ENCODE data around the gene EFCAB9.
"Not testable (repeated sequence)": the region's sequence is repeated elsewhere in the genome, so short reads cannot be mapped to it uniquely, and the experiment has no call there.

Gene EFCAB9

GRCh38 chr5:172188893-172189692 is 4.9 kb upstream of the EFCAB9 start:
- no peak for DNase-seq

- no peak for DNase-seq
Measured at GRCh38 chr5:172189693-172190296, 4.2 kb upstream of the EFCAB9 start.

GRCh38 chr5:172194985-172195774 is 1.2 kb downstream of the EFCAB9 start:
- DNase-seq = no peak

- not testable (repeated sequence) for DNase-seq
Measured at GRCh38 chr5:172197775-172198174, 3.8 kb downstream of the EFCAB9 start.

GRCh38 chr5:172199446-172199845 is 5.5 kb downstream of the EFCAB9 start:
- DNase-seq = no peak

GRCh38 chr5:172200476-172200875 is 6.5 kb downstream of the EFCAB9 start:
- DNase-seq = no peak

GRCh38 chr5:172205984-172206383 is 12.0 kb downstream of the EFCAB9 start:
- DNase-seq = peak; percentile 59

- DNase-seq = no peak
Measured at GRCh38 chr5:172207511-172207910, 13.5 kb downstream of the EFCAB9 start.

GRCh38 chr5:172209714-172210113 is 15.7 kb downstream of the EFCAB9 start:
- DNase-seq = no peak

- no peak for DNase-seq
Measured at GRCh38 chr5:172211676-172212075, 17.7 kb downstream of the EFCAB9 start.

GRCh38 chr5:172213126-172213525 is 19.2 kb downstream of the EFCAB9 start:
- no peak for DNase-seq

- DNase-seq = no peak
Measured at GRCh38 chr5:172216345-172216744, 22.4 kb downstream of the EFCAB9 start.

- no peak for DNase-seq
Measured at GRCh38 chr5:172219296-172219695, 25.3 kb downstream of the EFCAB9 start.

- DNase-seq = no peak
Measured at GRCh38 chr5:172223901-172224873, 30.2 kb downstream of the EFCAB9 start.

- DNase-seq = no peak
Measured at GRCh38 chr5:172224996-172225395, 31.0 kb downstream of the EFCAB9 start.

- DNase-seq = no peak
Measured at GRCh38 chr5:172229904-172230303, 35.9 kb downstream of the EFCAB9 start.

GRCh38 chr5:172234031-172234430 is 40.1 kb downstream of the EFCAB9 start:
- no peak for DNase-seq

GRCh38 chr5:172235132-172235780 is 41.3 kb downstream of the EFCAB9 start:
- peak; percentile 42 for DNase-seq

GRCh38 chr5:172235827-172236736 is 42.1 kb downstream of the EFCAB9 start:
- no peak for DNase-seq

- DNase-seq = no peak
Measured at GRCh38 chr5:172238334-172238733, 44.4 kb downstream of the EFCAB9 start.

GRCh38 chr5:172243302-172243701 is 49.3 kb downstream of the EFCAB9 start:
- DNase-seq = no peak
